ENCODE measurements around the gene FYN.

The FYN gene

DNA sequence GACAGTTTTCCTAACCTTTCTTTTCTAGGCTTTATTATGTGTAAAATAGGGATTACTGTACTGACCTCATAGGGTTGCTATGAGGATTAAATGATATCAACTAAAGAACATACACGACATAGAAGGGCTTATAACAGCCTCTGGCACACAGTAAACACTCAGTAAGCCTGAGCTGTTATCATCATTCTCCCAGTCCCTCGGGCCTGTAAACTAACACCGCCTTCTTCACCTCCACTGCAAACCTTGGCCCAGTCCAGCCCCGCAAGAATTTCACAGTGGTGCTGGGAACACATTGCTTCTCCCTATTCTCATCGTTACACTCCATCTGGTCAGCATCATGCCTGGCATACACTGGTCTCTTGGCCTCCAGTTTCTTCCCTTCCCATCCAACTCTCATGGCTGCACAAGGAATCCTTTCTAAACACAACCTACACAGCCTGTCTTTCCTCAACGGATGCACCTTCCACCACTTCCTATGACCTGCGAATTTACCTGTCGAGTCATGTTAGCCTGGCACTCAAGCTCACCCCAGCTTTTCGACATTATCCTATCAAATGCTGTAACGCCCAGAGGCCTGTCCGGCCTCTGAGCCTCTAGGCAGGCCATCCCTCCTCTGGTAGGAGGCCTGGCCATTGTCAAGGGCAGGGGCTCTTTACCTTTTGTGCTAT, 92.1 kb downstream of the FYN start (continued):
- TF ChIP-seq, protein P1, sequence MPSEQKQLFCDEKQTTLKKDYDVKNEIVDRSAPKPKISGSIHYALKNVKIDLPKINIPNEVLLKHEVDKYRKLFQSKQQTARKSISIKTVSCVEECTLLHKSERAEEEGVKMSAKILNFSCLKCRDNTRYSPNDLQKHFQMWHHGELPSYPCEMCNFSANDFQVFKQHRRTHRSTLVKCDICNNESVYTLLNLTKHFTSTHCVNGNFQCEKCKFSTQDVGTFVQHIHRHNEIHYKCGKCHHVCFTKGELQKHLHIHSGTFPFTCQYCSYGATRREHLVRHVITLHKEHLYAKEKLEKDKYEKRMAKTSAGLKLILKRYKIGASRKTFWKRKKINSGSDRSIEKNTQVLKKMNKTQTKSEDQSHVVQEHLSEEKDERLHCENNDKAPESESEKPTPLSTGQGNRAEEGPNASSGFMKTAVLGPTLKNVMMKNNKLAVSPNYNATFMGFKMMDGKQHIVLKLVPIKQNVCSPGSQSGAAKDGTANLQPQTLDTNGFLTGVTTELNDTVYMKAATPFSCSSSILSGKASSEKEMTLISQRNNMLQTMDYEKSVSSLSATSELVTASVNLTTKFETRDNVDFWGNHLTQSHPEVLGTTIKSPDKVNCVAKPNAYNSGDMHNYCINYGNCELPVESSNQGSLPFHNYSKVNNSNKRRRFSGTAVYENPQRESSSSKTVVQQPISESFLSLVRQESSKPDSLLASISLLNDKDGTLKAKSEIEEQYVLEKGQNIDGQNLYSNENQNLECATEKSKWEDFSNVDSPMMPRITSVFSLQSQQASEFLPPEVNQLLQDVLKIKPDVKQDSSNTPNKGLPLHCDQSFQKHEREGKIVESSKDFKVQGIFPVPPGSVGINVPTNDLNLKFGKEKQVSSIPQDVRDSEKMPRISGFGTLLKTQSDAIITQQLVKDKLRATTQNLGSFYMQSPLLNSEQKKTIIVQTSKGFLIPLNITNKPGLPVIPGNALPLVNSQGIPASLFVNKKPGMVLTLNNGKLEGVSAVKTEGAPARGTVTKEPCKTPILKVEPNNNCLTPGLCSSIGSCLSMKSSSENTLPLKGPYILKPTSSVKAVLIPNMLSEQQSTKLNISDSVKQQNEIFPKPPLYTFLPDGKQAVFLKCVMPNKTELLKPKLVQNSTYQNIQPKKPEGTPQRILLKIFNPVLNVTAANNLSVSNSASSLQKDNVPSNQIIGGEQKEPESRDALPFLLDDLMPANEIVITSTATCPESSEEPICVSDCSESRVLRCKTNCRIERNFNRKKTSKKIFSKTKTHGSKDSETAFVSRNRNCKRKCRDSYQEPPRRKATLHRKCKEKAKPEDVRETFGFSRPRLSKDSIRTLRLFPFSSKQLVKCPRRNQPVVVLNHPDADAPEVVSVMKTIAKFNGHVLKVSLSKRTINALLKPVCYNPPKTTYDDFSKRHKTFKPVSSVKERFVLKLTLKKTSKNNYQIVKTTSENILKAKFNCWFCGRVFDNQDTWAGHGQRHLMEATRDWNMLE (tag by site-specific recombination; conservative IDR thresholded peaks at IDR 0.05; ENCODE audit: low read depth) = no peak
- TF ChIP-seq ZEB2 (tag by site-specific recombination; IDR thresholded peaks at IDR 0.05) (0 out of 2 replicates have a peak, but pooled peaks have one; percentile 27), PBX3 (CRISPR knock-in tag; IDR thresholded peaks at IDR 0.05) (no peak), IKZF3 (tag by site-specific recombination; IDR thresholded peaks at IDR 0.05) (peak; percentile 67; the same call in 1 of the 2 replicates), MEIS1 (CRISPR knock-in tag; IDR thresholded peaks at IDR 0.05; ENCODE audit: borderline replicate concordance) (no peak), ZNF214 (tag by site-specific recombination; IDR thresholded peaks at IDR 0.05; ENCODE audit: borderline replicate concordance) (no peak), ZBTB7A (tag by site-specific recombination; IDR thresholded peaks at IDR 0.05; ENCODE audit: low read depth) (no peak), ZNF426 (tag by site-specific recombination; IDR thresholded peaks at IDR 0.05) (no peak), ZNF621 (tag by site-specific recombination; IDR thresholded peaks at IDR 0.05) (no peak), ZNF792 (tag by site-specific recombination; IDR thresholded peaks at IDR 0.05) (no peak), ZNF449 (tag by site-specific recombination; IDR thresholded peaks at IDR 0.05) (peak; percentile 37; the same call in 1 of the 2 replicates), ZNF174 (tag by site-specific recombination; IDR thresholded peaks at IDR 0.05) (no peak), ZNF677 (tag by site-specific recombination; IDR thresholded peaks at IDR 0.05) (no peak), TCF7L2 (IDR thresholded peaks at IDR 0.05; ENCODE audit: borderline replicate concordance, low read depth, low read length) (no peak), ZFP69B (tag by site-specific recombination; IDR thresholded peaks at IDR 0.05) (no peak), ZNF473 (tag by site-specific recombination; IDR thresholded peaks at IDR 0.05) (no peak), ZBTB48 (tag by site-specific recombination; IDR thresholded peaks at IDR 0.05) (no peak), ZBTB49 (tag by site-specific recombination; IDR thresholded peaks at IDR 0.05; ENCODE audit: low read depth) (no peak), YY1 (tag by site-specific recombination; IDR thresholded peaks at IDR 0.05) (no peak), ZNF223 (tag by site-specific recombination; IDR thresholded peaks at IDR 0.05) (no peak), ZXDB (tag by site-specific recombination; IDR thresholded peaks at IDR 0.05) (peak; percentile 49), ZNF366 (tag by site-specific recombination; conservative IDR thresholded peaks at IDR 0.05) (0 out of 2 replicates have a peak, but pooled peaks have one; percentile 14), ZNF830 (tag by site-specific recombination; IDR thresholded peaks at IDR 0.05; ENCODE audit: low read depth) (no peak), ZNF777 (tag by site-specific recombination; IDR thresholded peaks at IDR 0.05; ENCODE audit: borderline replicate concordance) (no peak), YY2 (tag by site-specific recombination; IDR thresholded peaks at IDR 0.05) (no peak), ZNF416 (tag by site-specific recombination; IDR thresholded peaks at IDR 0.05) (no peak), SCRT2 (tag by site-specific recombination; IDR thresholded peaks at IDR 0.05) (peak; percentile 70), HOXC10 (CRISPR knock-in tag; IDR thresholded peaks at IDR 0.05) (no peak), ZNF433 (tag by site-specific recombination; IDR thresholded peaks at IDR 0.05; ENCODE audit: low read depth) (no peak), PRDM1 (tag by site-specific recombination; IDR thresholded peaks at IDR 0.05) (no peak), ZNF530 (tag by site-specific recombination; IDR thresholded peaks at IDR 0.05; ENCODE audit: low read depth) (no peak)

Data from HEK293 (cell line).